D721Med (cell line): ENCODE results near the gene SPOCK3.
"Not testable (repeated sequence)": the region's sequence is repeated elsewhere in the genome, so short reads cannot be mapped to it uniquely, and the experiment has no call there.

Source experiments
- DNase-seq: peaks from one replicate; pipeline ENCODE4 v3.0.0; 2011; ENCODE audit warnings: low spot score; ENCODE audit not compliant: insufficient read length
- FAIRE-seq: peaks from 2 replicates; lab custom pipeline; 2011; peaks lifted over from hg19 to GRCh38; lab: Jason Lieb, UNC
- TF ChIP-seq, protein P1 (sequence below): IDR thresholded peaks from 2 replicates; pipeline ENCODE4 v1.5.1; 2012; ENCODE audit warnings: mild to moderate bottlenecking, control low read depth; ENCODE audit not compliant: insufficient read depth; ENCODE audit errors: missing control alignments

Gene SPOCK3

DNA sequence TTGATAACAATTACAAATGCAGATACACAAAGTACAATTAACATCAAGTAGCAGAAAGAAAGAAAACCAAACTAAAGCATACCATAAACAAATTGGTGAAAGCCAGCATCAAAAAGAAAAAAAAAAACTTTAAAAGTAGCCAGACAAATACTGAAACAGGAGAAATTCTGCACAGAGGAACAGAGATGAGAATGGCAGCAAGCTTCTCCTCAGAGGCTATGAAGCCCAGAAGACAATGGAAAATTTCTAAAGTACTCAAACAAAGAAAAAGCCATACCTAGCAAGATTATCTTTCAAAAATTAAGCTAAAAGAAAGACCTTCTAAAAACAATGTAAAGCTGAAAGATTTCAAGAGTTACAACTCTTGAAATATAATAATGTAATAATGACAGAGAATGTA is 471.3 kb downstream of the SPOCK3 start:
- FAIRE-seq (no peak), DNase-seq (no peak)
- TF ChIP-seq, protein P1, sequence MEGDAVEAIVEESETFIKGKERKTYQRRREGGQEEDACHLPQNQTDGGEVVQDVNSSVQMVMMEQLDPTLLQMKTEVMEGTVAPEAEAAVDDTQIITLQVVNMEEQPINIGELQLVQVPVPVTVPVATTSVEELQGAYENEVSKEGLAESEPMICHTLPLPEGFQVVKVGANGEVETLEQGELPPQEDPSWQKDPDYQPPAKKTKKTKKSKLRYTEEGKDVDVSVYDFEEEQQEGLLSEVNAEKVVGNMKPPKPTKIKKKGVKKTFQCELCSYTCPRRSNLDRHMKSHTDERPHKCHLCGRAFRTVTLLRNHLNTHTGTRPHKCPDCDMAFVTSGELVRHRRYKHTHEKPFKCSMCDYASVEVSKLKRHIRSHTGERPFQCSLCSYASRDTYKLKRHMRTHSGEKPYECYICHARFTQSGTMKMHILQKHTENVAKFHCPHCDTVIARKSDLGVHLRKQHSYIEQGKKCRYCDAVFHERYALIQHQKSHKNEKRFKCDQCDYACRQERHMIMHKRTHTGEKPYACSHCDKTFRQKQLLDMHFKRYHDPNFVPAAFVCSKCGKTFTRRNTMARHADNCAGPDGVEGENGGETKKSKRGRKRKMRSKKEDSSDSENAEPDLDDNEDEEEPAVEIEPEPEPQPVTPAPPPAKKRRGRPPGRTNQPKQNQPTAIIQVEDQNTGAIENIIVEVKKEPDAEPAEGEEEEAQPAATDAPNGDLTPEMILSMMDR = no peak

DNA sequence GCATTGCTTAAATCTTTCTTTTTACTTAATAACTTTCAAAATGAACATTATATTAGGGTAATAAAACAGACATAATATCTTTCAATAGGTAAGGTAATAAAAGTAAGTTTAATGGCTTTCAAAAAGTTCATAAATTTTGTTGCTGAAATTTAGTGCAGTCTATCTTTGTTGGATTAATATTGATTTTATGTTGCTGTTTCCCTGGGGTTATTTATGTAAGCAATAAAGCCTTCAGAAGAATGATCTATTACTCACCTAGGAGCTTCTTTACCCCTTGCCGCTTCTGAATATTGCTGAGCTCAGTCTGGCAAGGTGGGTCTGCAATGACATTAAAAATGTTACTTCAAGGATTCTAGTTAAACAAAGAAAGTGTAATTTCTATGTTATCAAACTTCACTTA is 492.6 kb downstream of the SPOCK3 start:
- FAIRE-seq (no peak), DNase-seq (no peak)
- TF ChIP-seq, protein P1 = no peak

DNA sequence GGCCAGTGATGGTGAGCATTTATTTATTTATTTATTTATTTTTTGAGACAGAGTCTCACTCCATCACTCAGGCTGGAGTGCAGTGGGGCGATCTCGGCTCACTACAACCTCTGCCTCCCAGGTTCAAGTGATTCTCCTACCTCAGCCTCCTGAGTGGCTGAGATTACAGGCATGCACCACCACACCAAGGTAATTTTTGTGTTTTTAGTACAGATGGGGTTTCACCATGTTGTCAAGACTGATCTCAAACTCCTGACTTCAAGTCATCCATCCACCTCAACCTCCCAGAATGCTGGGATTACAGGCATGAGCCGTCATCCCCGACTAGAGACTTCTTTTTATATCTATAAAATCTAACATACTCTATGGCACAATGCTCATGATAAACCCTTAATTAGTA is 495.1 kb downstream of the SPOCK3 start:
- FAIRE-seq = not testable (repeated sequence)

DNA sequence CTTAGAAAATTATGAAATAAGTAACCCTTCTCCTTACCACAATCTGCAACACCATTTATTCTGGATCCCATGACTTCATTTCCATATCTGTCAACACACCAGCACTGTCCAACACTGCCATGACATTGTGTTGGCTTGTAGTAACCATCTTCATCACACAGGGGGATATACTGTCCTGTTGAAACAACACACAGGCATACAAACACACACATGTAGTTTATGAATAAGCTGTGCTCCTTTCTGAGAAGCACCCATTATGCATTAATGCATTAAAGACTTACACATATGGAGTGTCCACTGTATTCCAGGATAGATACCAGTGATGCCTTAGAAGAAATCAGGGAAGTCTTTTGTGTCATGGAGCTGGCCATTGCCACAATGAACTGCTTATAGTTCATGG is 496.9 kb downstream of the SPOCK3 start:
- FAIRE-seq = no peak
- TF ChIP-seq, protein P1 = no peak
- no peak for DNase-seq

More for the DNA sequence above, 495.1 kb downstream of the SPOCK3 start:
- not testable (repeated sequence) for DNase-seq

DNA sequence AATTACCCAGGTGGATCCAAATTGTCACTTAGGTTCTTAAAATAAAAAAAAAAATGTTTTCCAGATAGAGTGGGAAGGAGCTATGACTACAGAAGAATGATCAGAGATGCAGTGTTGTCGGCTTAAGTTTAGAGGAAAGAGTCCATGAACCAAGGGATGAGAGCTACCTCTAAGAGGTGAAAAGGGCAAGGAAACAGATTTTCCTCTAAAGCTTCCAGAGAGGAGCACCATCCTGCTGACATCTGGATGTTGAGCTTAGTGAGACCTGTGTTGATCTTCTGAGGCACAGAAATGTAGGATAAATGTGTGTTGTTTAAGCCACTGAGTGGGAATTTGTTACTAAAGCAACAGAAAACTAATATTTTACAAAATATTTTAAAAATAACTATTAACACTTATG is 498.7 kb downstream of the SPOCK3 start:
- FAIRE-seq (no peak), DNase-seq (no peak)
- TF ChIP-seq, protein P1 = no peak

DNA sequence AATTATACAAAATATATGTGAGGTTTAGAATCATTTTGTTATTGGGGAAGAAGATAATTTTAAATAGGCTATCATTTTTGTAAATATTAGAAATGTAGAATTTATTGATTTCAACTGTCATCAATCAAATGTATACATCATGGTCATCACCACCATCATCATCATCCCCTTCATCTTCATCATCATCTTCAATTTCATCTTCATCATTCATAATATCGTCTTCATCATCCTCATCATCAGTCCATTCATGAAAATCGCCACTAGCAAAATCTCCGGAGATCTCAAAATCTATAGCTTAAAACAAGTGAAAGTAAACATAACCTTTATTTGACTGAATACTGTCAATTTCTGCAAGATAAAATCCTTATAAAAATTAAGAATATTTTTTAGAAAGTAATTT is 499.5 kb downstream of the SPOCK3 start:
- FAIRE-seq = no peak

DNA sequence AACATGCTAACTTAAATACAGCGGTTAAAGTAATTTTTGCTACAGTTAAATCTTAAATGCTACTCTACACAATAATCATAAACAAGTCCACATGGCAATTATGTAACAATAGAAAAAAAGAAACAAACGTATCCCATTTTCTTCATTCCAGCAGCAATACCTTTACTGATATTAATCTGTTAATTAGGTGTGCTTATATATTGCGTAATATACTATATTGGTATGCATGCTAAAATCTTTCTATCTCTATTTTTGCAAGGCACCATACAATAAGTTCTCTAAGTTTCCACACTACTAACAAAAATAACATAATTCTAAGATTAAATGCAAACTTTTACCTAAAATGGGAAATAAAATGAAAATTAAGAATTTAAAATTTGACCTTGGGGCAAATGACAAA is 500.6 kb downstream of the SPOCK3 start:
- DNase-seq (no peak), FAIRE-seq (no peak)
- TF ChIP-seq, protein P1 = no peak

More for the DNA sequence above, 499.5 kb downstream of the SPOCK3 start:
- DNase-seq = no peak
- TF ChIP-seq, protein P1 = no peak

DNA sequence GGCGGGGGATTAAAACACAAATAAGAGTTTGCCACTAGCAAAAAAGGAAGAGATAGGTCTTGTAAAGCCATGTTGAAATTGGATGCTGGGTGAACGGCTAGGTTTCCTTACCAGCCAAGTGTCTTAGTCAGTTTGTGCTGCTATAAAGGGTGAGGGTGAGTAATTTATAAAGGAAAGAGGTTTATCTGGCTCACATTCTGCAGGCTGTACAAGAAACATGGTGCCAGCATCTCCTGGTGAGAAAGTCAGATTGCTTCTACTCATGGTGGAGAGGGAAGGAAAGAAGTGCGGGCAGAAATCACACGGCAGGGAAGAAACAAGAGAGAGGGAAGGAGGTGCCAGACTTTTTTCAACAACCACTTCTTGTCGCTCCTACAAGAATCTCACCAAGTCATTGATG is 507.5 kb downstream of the SPOCK3 start:
- FAIRE-seq = no peak

More for the DNA sequence above, 507.5 kb downstream of the SPOCK3 start:
- TF ChIP-seq, protein P1 = no peak
- no peak for DNase-seq
